NCI-H1048 (cell line): ENCODE results near the gene PLXNA2.

Source experiments
- DNase-seq: peaks from one replicate; lab custom pipeline; 2025; lab: John Stamatoyannopoulos, UW

PLXNA2 gene

DNA sequence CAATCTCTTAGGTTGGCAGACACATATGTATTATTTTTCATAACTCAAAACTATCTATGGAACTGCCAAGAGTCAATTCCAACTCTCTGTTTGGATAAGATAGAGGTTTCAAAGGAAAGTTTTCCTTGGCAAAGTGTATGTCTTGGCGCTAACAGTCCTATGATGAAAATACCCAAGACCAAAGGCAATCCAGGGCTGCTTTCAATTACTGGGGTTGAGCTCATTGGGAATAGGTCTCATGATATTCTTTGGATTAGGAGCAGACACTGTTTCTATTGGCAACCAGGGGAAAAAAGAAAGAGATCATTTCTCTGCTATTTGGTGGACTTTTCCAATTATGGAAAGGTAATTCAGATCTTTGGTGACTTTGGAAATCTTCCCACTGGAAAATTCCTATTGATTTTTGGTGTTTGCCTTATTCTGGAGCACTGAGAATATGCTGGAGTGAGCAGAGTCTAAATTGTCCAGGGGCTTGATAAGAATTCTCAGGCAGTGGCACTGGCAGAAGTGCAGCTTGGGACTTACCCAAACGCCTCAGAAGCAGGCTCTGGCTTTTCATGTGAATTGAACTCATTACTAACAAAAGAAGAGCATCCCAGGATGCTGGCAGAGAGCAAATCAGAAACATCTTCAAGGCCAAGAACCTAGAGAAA is 20.4 kb upstream of the PLXNA2 start:
- DNase-seq, result no peak

DNA sequence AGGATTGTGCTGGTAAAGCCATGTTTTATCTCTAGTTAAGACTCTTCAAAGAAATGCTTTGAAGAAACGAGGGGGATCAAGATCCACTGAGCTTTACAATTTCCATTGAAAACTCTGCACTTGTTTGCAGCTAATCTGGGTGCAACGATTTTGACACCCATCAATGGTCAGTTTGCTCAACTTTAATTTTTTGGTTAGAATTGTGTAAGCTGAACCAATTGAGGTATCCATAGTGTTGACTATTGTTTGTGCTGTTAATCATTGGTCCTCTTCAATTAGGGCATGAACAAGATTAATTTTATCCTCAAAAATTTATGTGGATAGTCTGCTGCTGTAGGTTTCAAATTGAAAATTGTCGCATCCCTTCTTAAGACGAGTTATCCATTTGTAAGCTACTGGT is 17.7 kb upstream of the PLXNA2 start:
- no peak for DNase-seq

DNA sequence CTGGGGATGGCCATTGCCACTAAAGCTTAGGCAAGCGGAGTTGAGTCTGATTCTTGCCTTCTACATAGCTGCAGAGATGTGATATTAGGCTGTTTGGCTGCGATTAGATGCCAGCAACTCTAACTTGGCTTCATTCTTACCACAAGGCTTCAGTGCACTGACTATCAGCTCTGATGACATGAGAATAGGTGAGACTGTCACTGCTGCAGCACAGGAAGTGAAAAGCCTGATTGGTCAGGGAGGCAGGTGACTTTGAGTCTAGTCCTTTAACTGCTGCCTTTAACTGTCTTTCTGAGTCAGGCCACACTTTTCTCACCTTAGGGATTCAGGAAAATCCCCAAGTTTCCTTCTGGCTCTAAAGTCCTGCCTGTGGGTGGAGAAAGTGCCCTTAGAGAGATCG is 14.1 kb upstream of the PLXNA2 start:
- no peak for DNase-seq

DNA sequence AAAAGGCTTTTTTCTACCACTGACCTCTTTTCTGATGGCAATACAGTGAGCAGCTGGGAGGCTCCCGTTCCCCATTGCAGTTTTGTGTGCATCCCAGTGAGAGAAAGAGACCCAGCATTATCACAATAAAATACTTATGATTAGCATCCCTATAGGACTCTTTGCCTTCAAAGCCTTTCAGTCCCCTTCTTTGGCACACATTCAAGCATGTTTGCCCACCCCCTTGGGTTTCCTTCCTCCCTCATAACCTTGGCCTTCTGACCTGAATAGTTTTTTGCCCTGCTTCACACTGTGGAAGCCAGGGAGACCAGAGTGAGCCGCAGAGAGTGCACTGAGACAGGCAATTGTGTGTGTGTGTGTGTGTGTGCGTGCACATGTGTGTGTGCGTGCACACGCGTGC is 13.2 kb upstream of the PLXNA2 start:
- no peak for DNase-seq

DNA sequence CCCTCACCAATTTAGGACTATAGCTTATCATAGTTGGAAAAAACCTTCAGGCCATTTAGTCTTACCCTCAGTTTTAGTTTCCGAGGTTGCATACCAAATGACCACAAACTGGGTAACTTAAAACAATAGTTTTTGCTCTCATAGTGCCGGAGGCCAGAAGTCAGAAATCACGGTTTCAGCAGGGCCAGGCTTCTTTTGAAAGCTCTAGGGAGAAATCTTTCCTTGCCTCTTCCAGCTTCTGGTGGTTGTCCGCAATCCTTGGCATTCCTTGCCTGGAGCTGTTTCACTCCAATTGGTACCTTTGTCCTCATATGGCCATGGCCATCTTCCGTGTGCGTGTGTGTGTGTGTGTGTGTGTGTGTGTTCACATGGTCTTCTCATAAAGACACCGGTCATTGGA is 12.4 kb upstream of the PLXNA2 start:
- no peak for DNase-seq

DNA sequence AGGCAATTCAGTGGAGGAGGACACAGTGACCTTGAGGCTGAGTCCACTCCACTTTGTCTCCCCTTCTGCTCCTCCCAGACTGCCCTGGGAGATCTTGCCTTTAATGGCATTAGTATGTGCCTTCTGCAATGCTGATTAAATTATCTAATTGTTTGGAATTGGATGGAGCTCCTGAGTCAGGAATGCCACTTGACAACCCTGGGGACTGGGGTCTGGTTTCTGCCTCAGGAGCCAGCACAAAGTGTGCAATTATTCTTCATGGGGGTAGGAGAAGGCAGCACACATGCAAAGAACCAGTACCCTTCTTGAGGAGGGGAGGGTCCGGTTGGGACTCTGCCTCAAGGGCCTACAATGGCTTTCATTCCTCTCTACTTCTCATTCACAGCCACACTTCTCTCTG is 11.9 kb upstream of the PLXNA2 start:
- no peak for DNase-seq

DNA sequence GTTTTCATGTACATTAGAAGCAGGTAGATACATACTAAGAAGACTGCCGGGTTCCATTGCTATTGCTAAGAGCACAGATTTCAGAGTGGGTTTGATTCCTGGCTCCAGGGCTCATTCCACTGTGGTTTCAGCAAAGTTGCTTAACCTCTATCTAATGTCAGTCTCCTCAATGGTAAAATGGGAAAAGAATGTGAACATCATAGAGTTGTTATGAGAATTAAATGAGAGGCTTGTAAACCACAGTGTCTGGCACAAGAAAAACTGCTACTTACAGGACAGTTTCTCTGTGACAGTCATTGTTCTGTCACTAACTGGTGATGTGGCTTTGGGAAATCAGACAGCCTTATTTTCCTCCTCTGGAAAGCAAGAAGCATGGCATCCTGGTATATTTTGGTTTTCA is 10.7 kb upstream of the PLXNA2 start:
- DNase-seq, result no peak

DNA sequence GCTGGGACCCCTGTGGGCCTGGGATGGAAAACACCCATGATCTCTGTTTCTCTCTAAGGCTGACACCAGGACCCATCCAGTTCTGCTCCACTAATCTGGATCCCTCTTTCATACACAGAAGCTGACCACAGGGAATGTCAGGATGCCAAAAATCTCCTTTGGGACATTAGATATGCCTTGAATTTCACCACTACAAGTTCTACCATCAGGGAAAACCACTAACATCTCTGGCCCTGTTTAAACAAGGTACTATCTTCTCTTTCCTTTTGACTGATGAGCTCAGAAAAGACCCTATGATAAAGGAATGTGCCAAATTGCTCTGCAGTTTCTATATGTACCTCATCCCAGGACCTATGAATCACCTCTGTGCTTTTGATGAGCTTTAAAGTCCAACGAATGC is 10.2 kb upstream of the PLXNA2 start:
- no peak for DNase-seq

DNA sequence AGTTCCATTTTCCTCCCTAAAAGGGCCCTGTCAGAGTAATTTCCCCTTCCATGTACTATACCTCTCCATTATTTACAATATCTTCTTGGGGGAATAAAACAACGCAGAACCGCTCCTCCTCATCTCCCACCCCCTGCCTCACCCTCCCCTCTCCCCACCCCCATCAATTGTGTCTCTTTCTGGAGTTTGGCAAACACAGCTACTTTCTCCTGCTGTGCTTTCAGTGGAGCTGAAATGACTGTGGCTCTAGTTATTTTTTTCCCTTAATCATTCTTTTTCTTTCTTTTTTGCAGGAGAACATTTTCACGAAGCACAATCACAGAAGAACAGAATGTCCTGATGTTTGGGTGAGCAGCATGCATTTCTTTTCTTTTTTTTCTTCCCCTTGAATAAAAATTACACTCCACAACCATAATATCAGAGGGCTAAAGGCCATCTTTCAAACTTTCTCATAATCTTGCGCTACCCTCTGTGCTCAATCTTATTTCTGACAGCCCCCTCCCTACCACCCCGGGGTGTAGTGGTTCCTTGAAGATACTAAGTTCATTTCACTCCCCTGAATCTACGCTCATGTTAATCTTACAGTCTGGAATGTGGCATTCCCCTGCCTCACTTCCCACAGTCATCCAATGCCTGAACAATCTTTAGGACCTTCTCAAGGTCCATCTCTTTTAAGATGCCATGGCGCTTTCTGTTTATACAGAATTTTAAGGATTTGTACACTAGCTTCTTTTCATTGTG is 8.8 kb upstream of the PLXNA2 start:
- no peak for DNase-seq

DNA sequence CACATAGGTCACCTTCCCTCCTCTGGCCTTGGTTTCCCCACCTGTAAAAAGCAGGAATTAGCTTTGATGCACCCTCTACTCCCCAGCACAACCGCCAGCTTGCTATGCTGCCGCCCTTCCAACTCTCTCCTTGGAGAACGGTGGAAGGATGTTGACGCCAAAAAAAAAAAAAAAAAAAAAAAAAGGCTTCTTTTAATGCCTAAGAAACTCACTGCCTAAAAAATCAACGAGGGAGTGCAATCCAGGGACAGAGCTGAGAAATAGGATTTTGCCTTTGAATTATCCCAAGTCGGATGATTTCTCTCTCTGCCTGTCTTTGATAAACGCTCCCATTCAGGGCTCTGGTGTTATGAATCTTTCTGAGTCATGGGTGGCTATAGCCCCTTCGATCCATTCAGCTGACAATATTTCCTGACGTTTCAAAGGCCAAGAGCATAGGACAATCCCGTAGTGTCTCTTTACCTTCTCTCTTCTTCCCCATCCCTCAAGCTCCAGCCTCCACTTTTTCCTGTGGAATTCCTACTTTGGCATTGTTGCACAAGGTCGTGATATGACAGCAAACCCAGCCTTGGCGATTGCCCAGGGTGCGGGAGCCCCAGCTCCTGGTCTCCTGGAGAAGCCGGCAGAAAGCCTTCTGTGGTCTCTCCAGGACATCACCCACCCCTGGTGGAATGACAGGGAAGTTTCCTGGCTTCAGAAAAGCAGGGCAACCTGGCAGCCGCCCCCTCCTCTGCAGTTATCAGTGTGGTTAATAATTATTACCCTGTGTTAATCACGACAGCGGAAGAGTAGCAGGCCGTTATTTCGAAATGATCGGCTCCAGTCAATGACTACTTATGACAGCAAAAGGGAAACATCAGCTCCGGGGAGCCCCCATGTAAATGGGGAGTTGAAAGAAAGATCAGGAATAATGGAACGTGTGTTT is 8.0 kb upstream of the PLXNA2 start:
- no peak for DNase-seq

DNA sequence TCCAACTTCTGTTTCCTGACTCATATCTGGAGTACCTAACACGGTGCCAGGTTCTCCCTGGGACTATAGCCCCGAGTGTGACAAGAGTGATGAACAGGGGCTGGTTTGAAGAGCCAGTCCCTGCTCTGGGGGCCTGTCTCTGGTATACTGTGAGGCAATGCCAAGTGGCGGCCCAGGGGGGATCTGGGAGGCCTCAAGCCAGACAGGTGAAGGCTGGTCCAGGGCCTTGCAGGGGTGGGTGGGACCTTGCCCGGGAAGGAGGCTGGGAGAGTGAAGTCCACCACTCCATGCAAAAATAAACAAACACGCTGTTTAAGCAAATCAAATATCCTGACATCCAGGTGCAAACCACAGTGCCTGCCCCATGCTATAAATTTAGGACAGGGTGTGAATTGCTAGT is 6.8 kb upstream of the PLXNA2 start:
- DNase-seq, result no peak

DNA sequence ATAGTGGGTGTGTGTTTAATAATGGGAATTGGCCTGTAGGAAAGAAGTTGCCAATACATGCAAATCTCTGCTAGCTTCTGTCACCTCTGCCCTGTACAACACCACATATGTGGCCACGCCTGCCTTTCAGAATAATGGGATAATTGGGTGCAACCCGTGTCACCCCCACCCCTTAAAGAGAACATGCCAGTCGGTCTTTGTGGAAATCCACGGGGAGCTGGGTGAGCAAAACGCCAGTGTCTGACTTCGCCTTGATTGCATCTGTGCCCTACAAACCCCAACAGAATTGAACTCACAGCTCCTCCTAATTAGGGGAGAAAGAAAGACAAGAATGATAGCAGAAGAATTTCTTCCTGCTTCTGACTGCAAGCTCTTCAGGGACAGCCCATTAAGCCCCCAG is 6.4 kb upstream of the PLXNA2 start:
- DNase-seq, result no peak

DNA sequence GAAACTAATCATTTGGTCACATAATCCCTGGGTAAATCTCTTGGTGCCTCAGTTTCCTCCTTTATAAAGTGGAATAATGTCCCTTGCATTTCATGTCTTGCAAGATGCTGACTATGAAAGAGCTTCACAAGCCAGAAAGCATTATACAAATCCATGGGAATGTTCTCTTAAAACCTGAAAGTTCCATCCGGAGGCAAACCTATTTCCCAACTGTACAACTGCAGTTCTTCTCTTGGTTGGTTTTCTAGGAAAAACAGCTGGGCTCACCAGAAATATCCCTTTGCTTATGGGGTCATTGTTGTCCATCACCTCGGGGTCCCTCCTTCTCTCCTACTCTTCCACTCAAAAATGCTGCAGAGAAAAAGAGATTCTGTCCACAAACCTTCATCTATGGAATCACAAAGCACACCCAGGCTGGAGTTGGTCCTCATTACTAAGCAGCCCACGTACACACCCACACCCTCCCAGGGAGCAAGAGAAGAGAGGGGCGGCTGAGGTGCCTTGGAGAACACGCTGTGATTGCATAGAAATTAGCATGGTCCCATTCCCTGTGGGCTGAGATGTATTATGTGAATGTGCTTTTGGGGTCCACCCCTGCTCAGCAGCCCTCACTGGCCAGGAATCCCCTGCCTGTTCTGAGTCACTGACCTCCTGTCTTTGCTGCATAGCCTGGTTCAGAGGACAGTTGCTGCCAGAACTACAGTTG is 5.0 kb upstream of the PLXNA2 start:
- no peak for DNase-seq

DNA sequence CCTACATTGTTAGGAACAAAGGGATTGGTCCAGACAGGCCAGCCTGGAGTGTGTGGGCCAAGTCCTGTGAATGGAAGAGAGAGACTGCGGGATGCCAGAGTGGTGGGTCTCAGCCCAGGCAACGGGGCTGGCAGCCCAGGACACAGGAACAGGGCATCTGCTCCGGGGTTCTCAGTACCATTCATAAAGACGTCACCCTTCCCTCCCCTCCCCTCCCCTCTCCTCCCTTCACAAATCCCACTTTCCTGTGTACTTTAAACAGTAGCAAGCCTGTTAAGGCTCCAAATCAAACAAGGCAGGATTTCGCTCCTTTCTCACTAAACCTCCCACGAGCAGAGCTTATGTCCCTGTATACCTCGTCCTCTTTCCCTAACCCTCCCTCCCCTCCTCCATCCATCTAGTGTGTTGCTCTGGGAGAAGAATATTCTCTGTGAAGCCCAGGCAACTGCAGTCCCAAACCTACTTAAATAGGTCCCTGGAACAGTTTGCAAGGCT is 4.2 kb upstream of the PLXNA2 start:
- DNase-seq, result no peak

DNA sequence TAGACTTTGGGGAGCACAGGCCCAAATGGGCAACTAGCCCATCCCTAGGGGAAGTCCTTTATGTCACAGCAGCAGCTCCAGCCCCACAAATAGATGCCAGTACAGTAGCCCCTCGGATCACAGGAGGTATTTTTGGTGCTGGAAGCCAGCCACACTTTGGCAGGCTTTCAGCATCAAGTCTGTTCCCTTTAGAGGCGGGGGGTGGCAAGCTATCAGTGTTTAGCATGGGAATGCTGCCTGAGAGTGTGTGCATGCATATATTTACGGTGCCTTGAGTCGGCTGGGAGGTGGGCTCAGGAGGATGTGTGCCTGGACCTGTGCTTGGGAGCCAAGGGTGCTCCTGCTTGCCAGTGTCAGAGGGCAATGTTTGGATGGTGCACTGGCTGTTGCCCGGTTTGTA is 3.5 kb upstream of the PLXNA2 start:
- DNase-seq, result no peak

DNA sequence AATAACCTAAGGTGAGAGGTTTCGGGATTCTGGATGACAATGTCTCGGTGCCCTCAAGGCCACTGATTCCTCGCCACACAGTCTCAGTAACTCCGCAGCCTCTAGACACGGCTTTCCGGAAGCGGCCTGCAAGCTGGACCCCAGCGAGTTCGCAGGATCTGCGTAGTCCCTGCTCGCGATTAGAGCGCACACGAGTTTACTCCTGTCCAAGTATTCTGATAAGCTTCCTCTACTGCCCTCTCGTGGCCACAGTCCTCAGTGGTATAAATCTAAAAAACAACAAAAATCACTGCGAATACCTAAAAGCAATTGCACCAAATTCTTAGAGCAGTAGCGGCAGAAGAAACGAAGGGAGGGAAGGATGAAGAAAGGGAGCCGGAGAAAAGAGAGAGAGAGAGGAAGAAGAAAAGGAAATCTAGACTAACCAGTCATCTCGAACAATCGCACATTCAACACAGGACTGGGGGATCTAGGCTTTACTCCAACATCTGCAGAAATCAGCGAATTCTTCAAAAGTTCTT is 1.1 kb upstream of the PLXNA2 start:
- DNase-seq, result peak; percentile 94

DNA sequence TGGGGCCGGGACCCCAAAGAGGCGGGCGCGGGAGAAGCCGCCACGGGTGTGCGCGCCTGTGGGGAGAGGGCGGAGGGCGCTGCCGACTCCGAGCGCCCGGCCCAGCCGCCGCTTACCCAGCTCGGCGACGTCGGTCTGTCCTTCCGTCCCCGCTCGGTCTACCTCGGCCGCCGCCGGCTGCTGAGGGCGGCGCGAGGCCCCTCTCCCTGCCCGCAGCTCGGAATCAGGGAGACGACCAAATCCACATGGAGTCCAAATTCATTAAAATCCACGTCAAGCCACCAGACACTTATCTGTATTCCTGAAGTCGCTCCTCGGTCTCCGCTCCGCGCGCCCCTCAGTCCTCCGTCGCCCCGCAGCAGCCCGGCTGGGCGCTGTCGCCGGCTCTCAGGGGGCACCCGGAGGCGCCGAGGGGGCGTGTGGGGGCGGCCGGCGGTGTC is 637 bp downstream of the PLXNA2 start:
- no peak for DNase-seq

DNA sequence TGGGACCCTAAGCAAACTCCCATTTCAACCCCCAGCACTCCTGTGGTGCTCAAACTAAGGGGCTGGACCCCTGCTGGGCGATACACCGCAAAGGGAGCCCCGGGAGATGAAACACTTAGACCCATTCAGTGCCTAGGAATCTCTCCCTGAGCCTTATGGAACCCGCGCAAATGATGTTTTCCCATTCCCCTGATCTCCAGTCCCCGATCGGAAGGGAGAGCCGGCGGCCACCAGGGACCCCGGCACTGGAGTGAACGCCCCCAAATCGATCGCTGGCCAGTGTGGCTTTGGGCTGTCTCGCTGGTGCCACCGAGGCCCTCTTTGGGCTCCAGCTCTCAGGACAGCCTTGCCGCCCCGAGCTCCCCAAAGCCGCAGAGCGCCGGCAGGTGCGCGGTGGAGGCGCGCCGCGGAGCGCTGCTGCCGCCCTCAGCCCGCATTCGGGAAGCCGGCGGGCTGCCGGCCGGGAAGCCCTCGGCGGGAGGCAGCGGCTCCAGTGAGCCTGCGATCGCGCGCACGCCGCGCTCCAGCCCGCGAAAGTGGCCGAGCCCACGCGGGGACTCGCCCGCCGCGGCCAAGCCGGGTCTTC is 1.1 kb downstream of the PLXNA2 start:
- no peak for DNase-seq

DNA sequence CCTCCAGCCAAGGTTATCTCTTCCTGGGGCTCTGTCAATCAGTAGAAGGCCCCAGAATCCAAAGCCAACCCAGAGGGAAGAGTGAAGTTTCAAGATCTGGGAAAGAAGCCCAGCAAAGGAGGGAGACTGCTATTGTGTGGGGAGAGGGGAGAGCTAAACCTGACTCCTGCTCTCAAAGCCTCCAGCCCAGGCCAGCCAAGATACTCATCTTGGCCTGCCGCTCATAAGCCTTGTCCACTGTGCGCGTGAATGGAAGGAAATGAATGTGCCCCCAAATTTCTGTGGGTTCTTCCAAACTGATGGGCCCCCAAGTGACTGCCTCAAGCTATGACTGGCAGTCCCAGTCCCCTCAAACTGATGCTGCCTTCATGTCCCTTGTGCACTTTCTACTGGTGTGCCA is 2.0 kb downstream of the PLXNA2 start:
- no peak for DNase-seq

DNA sequence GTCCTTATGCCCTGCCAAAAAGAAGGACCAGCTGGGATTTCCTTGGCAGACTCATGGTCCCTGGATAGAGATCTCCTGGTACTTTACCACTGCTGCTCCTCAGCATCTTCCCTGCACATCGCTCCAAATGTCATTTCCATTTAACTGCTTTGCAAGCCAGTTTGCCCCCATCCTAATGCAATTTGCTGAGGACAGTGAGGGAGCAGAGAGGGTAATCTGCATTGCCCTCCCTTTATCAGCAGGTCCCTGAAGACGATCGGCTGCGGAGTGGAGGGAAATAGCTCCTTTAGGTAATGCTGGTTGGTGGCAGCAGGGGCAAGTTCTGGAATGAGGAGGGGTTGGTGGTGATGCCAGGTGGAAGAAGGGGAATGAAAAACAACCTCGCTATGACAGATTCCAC is 2.7 kb downstream of the PLXNA2 start:
- DNase-seq, result no peak

DNA sequence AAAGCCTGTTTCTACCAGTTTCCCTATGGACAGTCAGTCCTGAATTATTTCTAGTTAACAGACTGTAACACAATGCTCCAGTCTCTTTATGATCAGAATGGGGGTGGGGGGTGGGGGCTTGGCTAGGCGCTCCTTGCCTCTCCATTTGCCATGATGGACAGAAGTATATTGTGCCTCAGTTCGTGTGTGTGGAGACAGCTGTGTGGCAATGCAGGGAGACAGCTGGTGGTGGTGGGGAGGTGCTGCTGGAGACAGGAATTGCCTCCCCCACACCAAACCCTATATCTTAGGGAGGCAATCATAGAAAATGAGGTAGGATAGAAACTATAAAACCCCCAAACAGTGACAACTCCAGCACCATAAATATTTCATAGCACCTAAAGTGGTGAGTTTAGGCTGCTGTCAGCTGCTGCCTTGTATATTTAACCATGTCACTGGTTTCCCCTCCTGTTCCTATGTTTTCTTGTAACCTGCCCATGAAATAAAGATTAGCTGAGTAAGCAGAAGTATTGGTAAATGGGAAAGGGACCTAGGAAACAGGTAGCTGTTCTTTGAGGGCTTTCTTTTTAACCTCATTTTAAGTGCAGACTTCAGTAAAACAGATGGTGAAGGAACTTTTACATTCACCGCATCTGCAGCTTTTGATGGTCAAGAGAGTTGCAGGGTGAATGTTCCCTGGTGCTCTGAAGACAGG is 3.4 kb downstream of the PLXNA2 start:
- DNase-seq, result no peak
